Erythroblast (primary cell): ENCODE results near the gene REV3L.

Source experiments
- GATA1 ChIP-seq: IDR thresholded peaks from 2 replicates; pipeline ENCODE4 v1.6.1; 2011; ENCODE audit warnings: low read depth, mild to moderate bottlenecking, control low read depth, low read length, moderate library complexity
- POLR2A ChIP-seq: IDR thresholded peaks from 2 replicates; pipeline ENCODE4 v1.6.1; 2011; ENCODE audit warnings: mild to moderate bottlenecking, low read length

GRCh38 chr6:111517965-111518364 lies 34.9 kb upstream of the REV3L start:
- TF ChIP-seq POLR2A (no peak), GATA1 (no peak)
